ENCODE data around the gene CAPNS2. TPM values are rescaled to one million over a fixed set of nuclear protein-coding genes. Genes with fewer than 3 reads are reported as not detected.

Gene CAPNS2
- total and polyA plus RNA-seq, 12 donors, result 0.13 to 1.3 (median 0.33) TPM; not detected in 3

GRCh38 chr16:55527885-55528284, 38.6 kb upstream of the CAPNS2 start:
- H3K9me3 ChIP-seq (replicated peaks in 1 of 3), result no peaks in the 10 kb centered on the region
- no peaks in the 10 kb centered on the region for H3K27me3 ChIP-seq
- DNase-seq, result no peak
- TF ChIP-seq POLR2A (IDR thresholded peaks at IDR 0.05) (no peak), CTCF (IDR thresholded peaks at IDR 0.05) (no peak)
- H3K27ac ChIP-seq, result no peak overlapping the region
- intact Hi-C loops (cut with DNase I), result no loop called here
- no peak overlapping the region for H3K4me3 ChIP-seq
- no peaks in the 10 kb centered on the region for H3K36me3 ChIP-seq (replicated peaks in 1 of 2)
- peaks cover 0 to 8% of the 10 kb centered on the region in 2 donors for H3K4me1 ChIP-seq (replicated peaks in 1 of 2)

- H3K9me3 ChIP-seq (replicated peaks in 1 of 3), result no peaks in the 10 kb centered on the region
- H3K27me3 ChIP-seq, result no peaks in the 10 kb centered on the region
- H3K36me3 ChIP-seq (replicated peaks in 1 of 2), result no peaks in the 10 kb centered on the region
- no peak overlapping the region for H3K27ac ChIP-seq
- H3K4me1 ChIP-seq (replicated peaks in 1 of 2), result peaks cover 0 to 8% of the 10 kb centered on the region in 2 donors
- intact Hi-C loops (cut with DNase I), result no loop called here
- 73 to 83% (median 78%) methylated on average over 2 of the region's 2 CpGs for WGBS, 4 donors
- TF ChIP-seq CTCF (IDR thresholded peaks at IDR 0.05), result no peak
- TF ChIP-seq POLR2A (IDR thresholded peaks at IDR 0.05), result no peak
- no peak for DNase-seq
- no peak overlapping the region for H3K4me3 ChIP-seq
Measured at GRCh38 chr16:55529018-55529417, 37.5 kb upstream of the CAPNS2 start.

- DNase-seq, result no peak
- no peak overlapping the region for H3K4me3 ChIP-seq
- intact Hi-C loops (cut with DNase I), result no loop called here
- TF ChIP-seq POLR2A (IDR thresholded peaks at IDR 0.05) (no peak), CTCF (IDR thresholded peaks at IDR 0.05) (no peak)
- H3K27ac ChIP-seq, result no peak overlapping the region
- H3K27me3 ChIP-seq, result no peaks in the 10 kb centered on the region
- no peaks in the 10 kb centered on the region for H3K9me3 ChIP-seq (replicated peaks in 1 of 3)
- 92 to 100% (median 99%) methylated on average over 1 of the region's 1 CpG for WGBS, 4 donors
- H3K36me3 ChIP-seq (replicated peaks in 1 of 2), result no peaks in the 10 kb centered on the region
- H3K4me1 ChIP-seq (replicated peaks in 1 of 2), result peaks cover 0 to 8% of the 10 kb centered on the region in 2 donors
Measured at GRCh38 chr16:55530316-55530856, 36.1 kb upstream of the CAPNS2 start.

GRCh38 chr16:55532227-55532626, 34.3 kb upstream of the CAPNS2 start:
- H3K4me3 ChIP-seq, result no peak overlapping the region
- no peaks in the 10 kb centered on the region for H3K4me1 ChIP-seq (replicated peaks in 1 of 2)
- H3K9me3 ChIP-seq (replicated peaks in 1 of 3), result no peaks in the 10 kb centered on the region
- no peaks in the 10 kb centered on the region for H3K36me3 ChIP-seq (replicated peaks in 1 of 2)
- no peak for TF ChIP-seq CTCF (IDR thresholded peaks at IDR 0.05)
- TF ChIP-seq POLR2A (IDR thresholded peaks at IDR 0.05), result no peak
- no peak for DNase-seq
- no peaks in the 10 kb centered on the region for H3K27me3 ChIP-seq
- no peak overlapping the region for H3K27ac ChIP-seq
- intact Hi-C loops (cut with DNase I), result no loop called here
- 87 to 95% (median 90%) methylated on average over 1 of the region's 1 CpG for WGBS, 4 donors

All from adrenal gland (tissue), 12 donors.